Measurements from ENCODE around the gene ADGRV1. TPM values are rescaled to one million over a fixed set of nuclear protein-coding genes. Genes with fewer than 3 reads are reported as not detected.

ADGRV1 gene
- polyA plus RNA-seq, 1 of the 3 experiments (the other 2 are of a cell fraction): 0.23 TPM

- Histone ChIP-seq H3F3A (replicated peaks; ENCODE audit: insufficient read depth) (no peaks in the 10 kb centered on the region), H3K27me3 (ENCODE audit: insufficient read depth) (no peaks in the 10 kb centered on the region), H3K4me3 (ENCODE audit: low read depth in 2 of 2, low read length in 1 of 2) (no peak overlapping the region), H3K9me3 (no peaks in the 10 kb centered on the region), H3K79me2 (ENCODE audit: insufficient read depth) (no peaks in the 10 kb centered on the region), H3K9ac (no peak overlapping the region), H3K9me2 (no peaks in the 10 kb centered on the region), H3K4me2 (no peak overlapping the region), H3K27ac (ENCODE audit: low read depth in 2 of 2, low read length in 1 of 2) (no peak overlapping the region), H3K36me3 (replicated peaks in 1 of 2; ENCODE audit: control insufficient read depth in 1 of 2, insufficient read depth in 2 of 2, low read length in 1 of 2) (no peaks in the 10 kb centered on the region), H4K20me1 (ENCODE audit: insufficient read depth) (no peaks in the 10 kb centered on the region), H2AFZ (ENCODE audit: low read depth) (no peak overlapping the region), H3K4me1 (ENCODE audit: control insufficient read depth in 1 of 2, insufficient read depth in 2 of 2, low read depth in 1 of 2, low read length in 1 of 2) (no peaks in the 10 kb centered on the region)
- ChIA-PET CTCF (interaction anchor here (1.1 kb wide), 1 partner anchor 83 kb away, joined by 3 read pairs; no protein-coding TSS in a partner anchor), POLR2A (no interaction called here)
- TF ChIP-seq MEF2A (IDR thresholded peaks at IDR 0.05; ENCODE audit: borderline replicate concordance, low read depth) (no peak), EZH2phosphoT487 (IDR thresholded peaks at IDR 0.05; ENCODE audit: borderline replicate concordance, low read depth) (no peak), YY1 (IDR thresholded peaks at IDR 0.05; ENCODE audit: low read depth) (no peak), USF2 (IDR thresholded peaks at IDR 0.05; ENCODE audit: borderline replicate concordance, low read depth, low read length) (no peak), ELF1 (IDR thresholded peaks at IDR 0.05) (no peak), CHD2 (IDR thresholded peaks at IDR 0.05; ENCODE audit: low read length, partially characterized antibody) (no peak), JUND (IDR thresholded peaks at IDR 0.05) (no peak), SMC3 (IDR thresholded peaks at IDR 0.05; ENCODE audit: low read depth, low read length) (no peak), PBX3 (IDR thresholded peaks at IDR 0.05) (no peak), RXRA (IDR thresholded peaks at IDR 0.05; ENCODE audit: borderline replicate concordance, low read depth) (no peak), SIN3A (IDR thresholded peaks at IDR 0.05; ENCODE audit: borderline replicate concordance, low read depth, low read length) (no peak), USF1 (IDR thresholded peaks at IDR 0.05; ENCODE audit: borderline replicate concordance, low read depth) (no peak), REST (IDR thresholded peaks at IDR 0.05; ENCODE audit: low read depth, low read length) (no peak), TAF1 (IDR thresholded peaks at IDR 0.05; ENCODE audit: borderline replicate concordance, low read depth, low read length) (no peak), FOXJ3 (CRISPR knock-in tag; IDR thresholded peaks at IDR 0.05) (no peak), ZBTB33 (IDR thresholded peaks at IDR 0.05; ENCODE audit: borderline replicate concordance, low read depth) (no peak)
- DNase-seq: no peak
- WGBS (ENCODE audit: low lambda C conversion rate): 43% methylated on average over 3 of the region's 3 CpGs
Observed at GRCh38 chr5:90613459-90613858, 54.9 kb downstream of the ADGRV1 start.

All from SK-N-SH (cell line).